CD4-positive, alpha-beta T cell treated with Interleukin-1 beta for 1 hour (primary cell): ENCODE data around the gene CELF4.

Source experiments
- DNase-seq, 2 donors: peaks; one replicate each; pipeline ENCODE4 v3.0.0-alpha.2; 2020 to 2022

CELF4 gene

GRCh38 chr18:37274309-37275236 is 291.0 kb downstream of the CELF4 start:
- no peak for DNase-seq

GRCh38 chr18:37272841-37273240 is 292.8 kb downstream of the CELF4 start:
- no peak for DNase-seq

- DNase-seq: no peak
These were observed 293.4 kb downstream of the CELF4 start for GRCh38 chr18:37272226-37272625.

- DNase-seq: no peak
These were observed 294.9 kb downstream of the CELF4 start for GRCh38 chr18:37270666-37271052.

GRCh38 chr18:37270038-37270665 is 295.4 kb downstream of the CELF4 start:
- peak in 1 of 2 donors; percentile 6 for DNase-seq

GRCh38 chr18:37266290-37266689 is 299.3 kb downstream of the CELF4 start:
- no peak for DNase-seq

- no peak for DNase-seq
These were observed 300.2 kb downstream of the CELF4 start for GRCh38 chr18:37265382-37265781.

- DNase-seq: no peak
These were observed 300.6 kb downstream of the CELF4 start for GRCh38 chr18:37264956-37265355.

GRCh38 chr18:37261988-37262387 is 303.6 kb downstream of the CELF4 start:
- no peak for DNase-seq

GRCh38 chr18:37261246-37261840 is 304.3 kb downstream of the CELF4 start:
- DNase-seq: no peak

- no peak for DNase-seq
These were observed 305.1 kb downstream of the CELF4 start for GRCh38 chr18:37260367-37261093.

- DNase-seq: no peak
These were observed 305.9 kb downstream of the CELF4 start for GRCh38 chr18:37259711-37260110.

- no peak for DNase-seq
These were observed 306.8 kb downstream of the CELF4 start for GRCh38 chr18:37258819-37259218.

GRCh38 chr18:37258131-37258530 is 307.5 kb downstream of the CELF4 start:
- DNase-seq: no peak

- DNase-seq: no peak
These were observed 310.6 kb downstream of the CELF4 start for GRCh38 chr18:37254973-37255372.

- no peak for DNase-seq
These were observed 311.3 kb downstream of the CELF4 start for GRCh38 chr18:37254236-37254754.

GRCh38 chr18:37253394-37254235 is 312.0 kb downstream of the CELF4 start:
- DNase-seq: no peak

GRCh38 chr18:37252854-37253393 is 312.7 kb downstream of the CELF4 start:
- no peak for DNase-seq

GRCh38 chr18:37252342-37252741 is 313.3 kb downstream of the CELF4 start:
- DNase-seq: no peak

- DNase-seq: no peak
These were observed 313.9 kb downstream of the CELF4 start for GRCh38 chr18:37251679-37252078.

GRCh38 chr18:37249895-37250618 is 315.5 kb downstream of the CELF4 start:
- no peak for DNase-seq
